Stimulated activated CD4-positive, alpha-beta T cell treated with anti-CD3 and anti-CD28 coated beads, TNF-alpha, amount 100 ng/mL, for 48 hours (primary cell): ENCODE data around the gene PPM1E.

Source experiments
- DNase-seq, 3 donors: peaks; one replicate each; pipeline ENCODE4 v3.0.0-alpha.2; 2020; ENCODE audit warnings: low read depth in 3 of 3

Gene PPM1E

DNA sequence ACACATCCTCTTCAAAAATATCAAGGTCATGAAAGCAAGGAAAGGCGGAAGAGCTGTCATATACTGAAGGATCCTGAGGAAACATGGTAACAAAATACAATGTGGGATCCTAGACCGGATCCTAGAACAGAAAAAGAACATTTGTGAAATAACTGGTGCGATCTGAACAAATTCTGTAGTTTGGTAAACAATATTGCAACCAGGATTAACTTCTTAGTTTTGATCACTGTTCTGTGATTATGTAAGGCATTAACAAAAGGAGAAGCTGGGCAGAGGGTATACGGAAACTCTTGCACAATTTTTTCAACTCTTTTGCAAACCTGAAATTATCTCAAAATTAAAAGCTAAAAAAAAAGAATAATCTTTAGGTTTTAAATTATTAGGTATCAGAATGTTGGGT lies 241.3 kb downstream of the PPM1E start:
- no peak for DNase-seq

DNA sequence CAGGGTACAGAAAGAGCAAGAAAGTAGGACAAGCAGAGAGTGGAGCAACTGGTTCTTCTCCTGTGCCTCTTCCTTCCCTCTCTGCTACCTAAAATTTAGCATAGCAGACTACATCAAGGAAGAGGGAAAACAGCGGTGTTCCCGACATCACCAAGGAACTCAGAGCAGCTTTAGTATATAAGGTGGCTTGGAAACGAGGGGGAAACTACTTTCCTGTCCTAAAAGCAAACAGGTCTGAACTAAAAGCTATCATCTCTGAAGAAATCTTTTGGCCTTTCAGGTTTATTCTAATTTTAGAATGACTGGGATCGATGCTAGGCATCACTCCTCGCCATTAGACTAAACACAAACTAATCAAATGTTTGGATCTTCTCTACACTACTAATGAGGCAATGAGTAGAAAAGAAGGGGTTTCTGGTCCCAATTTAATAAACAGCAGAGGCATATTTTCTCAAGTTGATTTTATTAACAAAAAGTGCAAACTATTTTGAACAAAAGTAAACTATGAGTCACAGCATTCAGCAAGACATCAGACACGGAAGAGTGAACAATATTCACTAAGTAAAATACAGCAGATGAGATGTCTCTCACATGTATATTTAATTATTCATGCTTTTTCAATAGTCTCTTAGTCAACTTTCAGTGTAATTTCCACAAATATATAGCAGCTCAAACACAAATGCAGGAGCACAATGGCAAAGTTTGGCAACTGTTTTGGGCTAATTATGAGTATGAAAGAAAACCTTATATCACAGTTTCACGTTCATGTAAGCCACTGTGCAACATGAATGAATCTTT lies 242.3 kb downstream of the PPM1E start:
- DNase-seq: no peak

DNA sequence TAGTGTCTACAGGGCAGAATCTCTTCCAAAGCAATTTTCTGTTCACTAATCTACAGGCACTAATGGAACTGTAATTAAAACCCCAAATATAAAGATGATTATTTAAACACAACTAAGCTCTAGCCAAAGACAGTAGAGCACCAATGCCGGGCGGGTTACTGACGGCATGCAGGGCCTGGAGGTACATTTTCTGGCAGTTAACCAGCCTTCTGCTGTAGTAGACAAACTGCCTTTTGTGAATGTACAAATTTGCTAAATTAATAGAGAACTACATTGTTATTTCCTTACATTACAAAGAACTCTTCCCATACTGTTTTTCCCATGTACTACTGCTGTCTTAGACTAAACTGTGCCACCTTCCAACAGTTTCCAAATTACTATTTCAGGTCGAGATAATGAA lies 243.2 kb downstream of the PPM1E start:
- DNase-seq: no peak

DNA sequence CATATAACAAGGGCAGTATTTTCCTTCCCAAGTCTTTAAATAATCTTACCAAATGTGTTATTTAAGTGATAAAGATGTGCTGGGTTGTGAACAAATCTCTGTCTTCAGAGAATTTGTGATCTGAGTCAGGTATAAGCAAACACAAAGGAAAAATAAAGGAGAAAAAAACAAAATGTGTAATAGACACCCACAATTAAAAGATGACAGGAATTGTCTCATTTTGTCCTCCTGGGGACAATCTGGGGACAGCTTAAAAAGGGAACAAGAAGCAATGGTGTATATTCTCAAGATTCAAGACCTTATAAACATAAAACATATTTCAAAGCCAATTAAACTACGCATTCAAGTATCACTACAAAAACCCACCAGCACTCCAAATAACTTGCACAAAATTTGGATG lies 243.8 kb downstream of the PPM1E start:
- DNase-seq: no peak

DNA sequence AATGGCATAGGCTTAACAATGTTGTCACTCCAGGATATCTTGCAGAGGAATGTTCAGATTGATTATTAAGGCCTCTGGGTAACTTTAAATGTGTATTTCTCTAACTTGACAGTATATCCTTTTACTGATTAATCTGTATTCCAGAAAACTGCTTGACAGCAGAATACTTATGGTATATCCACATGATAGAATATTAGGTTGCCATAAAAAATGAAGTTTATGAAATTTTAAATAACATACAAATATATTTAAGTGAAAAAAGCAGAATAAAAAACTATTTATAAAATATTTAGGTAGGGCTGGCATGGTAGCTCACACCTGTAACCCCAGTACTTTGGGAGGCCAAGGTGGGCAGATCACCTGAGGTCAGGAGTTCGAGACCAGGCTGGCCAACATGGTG lies 244.4 kb downstream of the PPM1E start:
- DNase-seq: no peak

DNA sequence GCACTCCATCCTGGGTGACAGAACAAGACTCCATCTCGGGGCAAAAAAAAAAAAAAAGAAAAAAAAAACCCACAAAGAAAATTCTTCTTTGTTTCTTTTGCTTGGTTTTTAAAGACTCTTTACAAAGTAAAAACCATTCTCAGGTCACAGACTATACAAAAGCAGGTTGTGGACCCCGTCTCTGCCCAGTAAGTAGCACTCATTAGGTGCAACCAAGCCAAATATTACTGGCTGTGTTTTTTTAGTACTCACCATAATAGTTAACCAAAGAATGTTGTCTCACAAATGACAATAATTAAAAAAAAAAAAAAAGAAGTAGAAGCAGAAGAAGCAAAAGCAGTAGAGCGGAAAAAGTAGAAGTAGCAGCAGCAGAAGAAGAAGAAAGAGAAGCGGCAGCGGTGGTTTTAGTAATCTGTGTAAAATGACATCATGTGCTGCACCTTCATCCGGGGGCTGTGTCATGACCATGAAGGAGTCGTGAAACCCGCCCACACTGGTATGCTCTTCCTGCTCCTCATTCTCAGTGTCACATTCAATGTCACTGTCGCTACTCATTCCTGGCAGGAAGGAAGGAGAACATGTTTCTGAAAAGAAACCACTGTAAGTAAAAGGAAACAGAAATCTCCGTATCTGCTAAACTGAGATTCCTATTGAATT lies 245.6 kb downstream of the PPM1E start:
- peak; percentile 53 to 65 (median 62) for DNase-seq

DNA sequence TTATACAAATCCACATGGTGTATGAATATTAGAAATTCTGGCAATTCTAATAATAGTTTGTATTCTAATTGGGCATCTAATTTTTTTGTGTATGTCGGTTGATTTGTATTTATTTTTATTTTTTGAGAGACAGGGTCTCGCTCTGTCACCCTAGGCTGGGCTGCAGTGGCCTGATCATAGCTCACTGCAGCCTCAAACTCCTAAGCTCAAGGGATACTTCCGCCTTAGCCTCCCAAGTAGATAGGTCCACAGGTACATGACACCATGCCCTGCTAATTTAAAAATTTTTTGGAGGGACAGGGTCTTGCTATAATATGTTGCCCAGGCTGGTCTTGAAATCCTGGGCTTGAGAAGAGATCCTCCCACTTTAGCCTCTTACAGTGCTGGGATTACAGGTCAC lies 246.5 kb downstream of the PPM1E start:
- no peak for DNase-seq

DNA sequence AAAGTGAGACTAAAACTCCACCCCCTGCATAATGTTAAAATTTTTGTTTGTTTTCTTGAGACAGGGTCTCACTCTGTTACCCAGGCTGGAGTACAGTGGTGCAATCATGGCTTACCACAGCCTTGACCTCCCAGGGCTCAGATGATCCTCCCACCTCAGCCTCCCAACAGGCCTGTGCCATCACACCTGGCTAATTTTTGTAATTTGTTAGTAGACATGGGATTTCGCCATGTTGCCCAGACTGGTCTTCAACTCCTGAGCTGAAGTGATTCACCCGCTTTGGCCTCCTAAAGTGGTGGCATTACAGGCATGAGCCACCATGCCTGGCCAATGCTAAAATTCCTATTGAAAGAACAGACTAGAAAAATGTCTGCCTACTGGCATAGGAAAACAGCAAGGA lies 247.2 kb downstream of the PPM1E start:
- DNase-seq: no peak

DNA sequence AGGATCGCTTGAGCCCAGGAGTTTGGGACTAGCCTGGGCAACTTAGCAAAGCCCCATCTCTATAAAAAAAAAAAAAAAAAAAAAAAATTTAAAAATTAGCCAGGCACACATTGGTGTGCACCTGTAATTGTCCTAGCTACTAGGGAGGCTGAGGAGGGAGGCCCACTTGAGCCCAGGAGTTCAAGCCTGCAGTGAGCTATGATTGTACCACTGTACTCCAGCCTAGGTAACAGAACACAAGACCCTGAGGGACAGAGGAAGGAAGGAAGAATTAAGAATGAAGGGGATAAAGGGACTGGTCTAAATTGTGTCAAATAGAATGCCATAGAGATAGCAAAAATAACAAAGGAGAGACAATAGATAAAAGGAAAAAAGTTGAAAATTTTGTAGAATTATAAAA lies 248.2 kb downstream of the PPM1E start:
- DNase-seq: no peak

DNA sequence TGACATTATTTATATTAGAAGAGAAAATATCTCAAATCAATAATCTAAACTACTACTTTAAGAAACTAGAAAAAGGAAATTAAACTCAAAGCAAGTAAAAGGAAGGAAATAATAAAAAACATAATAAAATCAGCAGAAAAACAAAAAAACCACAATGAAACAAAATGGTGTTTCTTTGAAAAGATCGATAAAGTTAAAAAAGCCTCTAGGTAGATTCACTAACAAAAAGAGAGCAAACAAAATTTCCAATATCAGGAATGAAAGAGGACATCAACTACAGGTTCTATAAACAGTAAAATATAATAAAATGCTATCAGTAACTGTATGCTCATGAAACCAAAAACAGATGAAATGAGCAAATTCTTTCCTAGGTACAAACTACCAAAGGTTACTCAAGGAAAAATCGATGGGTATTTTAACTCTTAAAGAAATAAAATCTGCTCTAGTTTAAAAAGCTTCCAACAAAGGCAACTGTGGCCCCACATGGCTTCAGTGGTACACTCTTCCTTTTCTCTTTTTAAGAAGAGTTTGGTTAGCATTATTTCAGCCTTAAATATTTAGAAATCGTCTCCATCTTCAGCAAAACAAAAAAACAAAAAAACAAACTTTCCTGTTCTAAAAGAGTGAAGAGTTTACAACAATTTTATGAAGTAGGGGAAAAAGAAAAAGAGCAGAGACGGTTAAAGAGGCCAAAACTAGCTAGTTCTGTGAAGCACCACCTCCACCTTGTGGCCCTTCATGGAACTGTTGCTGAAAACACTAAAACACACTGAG lies 248.9 kb downstream of the PPM1E start:
- peak; percentile 22 to 53 (median 51) for DNase-seq

DNA sequence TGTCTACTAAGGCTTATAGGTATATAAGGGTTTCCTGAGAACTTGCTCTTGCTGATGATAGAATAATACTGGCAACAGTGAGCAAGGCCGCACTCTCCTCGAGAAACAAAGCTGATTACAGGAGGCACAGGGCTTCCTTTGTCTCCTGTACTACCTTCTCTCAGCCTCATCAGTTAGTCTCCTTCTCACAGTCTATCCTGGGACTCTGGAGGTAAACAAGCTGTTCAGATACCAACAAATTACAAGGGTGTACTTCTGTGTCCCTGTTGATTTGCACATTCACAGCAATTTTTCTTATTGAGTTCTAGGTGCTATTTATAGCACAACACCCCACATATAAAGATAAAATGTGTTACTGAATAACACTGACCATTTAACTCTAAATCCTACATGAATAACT lies 252.3 kb downstream of the PPM1E start:
- no peak for DNase-seq

DNA sequence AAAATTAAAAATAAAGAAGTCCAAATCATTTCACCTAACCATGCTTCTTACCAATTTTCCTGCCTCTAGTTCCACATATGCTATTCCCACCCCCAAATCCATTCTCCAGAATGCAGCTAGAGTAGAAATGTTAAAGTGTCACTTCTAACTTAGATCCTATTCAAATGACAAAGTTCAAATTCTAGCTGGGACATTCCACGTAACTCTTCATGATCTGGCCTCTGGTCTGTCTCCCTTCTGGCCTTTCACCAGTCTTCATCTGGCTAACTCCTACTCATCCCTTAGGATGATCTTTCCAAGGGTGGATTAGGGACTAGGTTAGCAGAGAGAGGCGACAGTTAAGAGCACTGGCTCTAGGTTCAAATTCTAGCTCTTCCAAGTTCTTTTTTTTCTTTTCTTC lies 253.1 kb downstream of the PPM1E start:
- DNase-seq: no peak

DNA sequence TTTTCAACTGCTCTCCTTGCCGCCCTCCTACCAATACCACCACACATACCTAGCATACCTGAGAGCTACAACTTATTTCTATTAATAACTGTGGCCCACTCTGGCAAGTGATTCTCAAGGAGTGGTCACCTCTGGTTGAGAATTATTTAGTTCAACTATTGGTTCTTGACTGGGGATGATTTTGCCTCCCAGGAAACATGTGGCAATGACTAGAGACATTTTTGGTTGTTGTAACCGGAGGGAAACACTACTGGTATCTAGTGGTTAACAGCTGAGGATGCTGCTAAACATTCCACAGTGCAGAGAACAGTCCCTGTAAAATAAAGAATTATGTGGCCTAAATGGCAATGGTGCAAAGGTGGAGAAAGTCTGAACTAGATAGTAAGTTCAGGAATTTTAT lies 254.4 kb downstream of the PPM1E start:
- no peak for DNase-seq

DNA sequence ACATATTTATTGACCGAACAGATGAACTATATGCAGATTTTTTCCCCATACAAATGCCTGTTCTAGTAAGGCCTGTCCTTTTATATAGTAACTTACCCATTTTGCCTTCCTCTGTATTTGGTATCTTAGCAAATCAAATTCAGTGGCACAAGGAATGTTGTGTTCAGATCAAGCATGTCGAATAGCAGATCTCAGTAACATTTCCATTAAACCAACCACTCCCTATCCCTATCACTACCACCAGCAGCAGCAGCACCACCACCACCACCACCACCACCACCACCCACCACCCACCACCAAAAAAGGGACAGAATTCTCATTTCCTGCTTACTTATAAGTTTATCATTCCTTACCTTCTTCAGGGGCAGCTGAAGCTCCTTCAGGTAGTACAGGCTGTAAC lies 256.3 kb downstream of the PPM1E start:
- DNase-seq: no peak

DNA sequence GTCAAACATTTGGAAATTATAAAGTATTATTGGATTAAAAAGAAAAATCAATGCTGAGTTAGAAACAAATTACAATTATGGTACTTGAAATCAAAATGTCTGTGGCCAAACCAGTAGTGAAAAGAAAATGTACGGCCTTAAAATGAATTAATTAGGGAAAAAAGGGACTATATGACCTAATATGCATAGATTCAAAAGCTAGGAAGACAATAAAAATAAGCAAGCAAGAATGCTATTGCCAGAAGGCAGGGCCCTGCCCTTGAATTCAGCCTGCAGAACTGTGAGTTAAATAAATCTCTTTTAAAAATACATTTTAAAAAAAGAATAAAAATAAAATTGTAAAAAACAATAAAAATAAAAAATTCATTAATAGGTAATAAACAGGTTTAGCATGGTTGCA lies 262.4 kb downstream of the PPM1E start:
- no peak for DNase-seq

DNA sequence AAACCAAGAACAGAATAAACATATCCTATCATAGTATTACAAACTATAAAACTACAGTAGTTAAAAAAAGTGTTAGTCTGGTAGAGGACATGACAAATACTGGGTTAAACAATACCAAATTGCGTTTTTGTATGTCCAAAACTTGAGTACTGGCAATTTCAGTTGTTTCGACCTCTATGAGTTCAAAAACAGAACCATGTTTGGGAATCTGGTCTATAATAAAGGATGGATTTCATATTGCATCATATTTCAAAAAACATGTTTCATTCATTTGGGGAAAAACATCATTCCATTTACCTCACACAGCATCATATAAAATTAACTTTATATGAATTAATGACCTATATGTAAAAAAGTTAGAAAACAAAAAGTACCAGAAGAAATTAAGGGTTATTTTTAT lies 269.3 kb downstream of the PPM1E start:
- no peak for DNase-seq

DNA sequence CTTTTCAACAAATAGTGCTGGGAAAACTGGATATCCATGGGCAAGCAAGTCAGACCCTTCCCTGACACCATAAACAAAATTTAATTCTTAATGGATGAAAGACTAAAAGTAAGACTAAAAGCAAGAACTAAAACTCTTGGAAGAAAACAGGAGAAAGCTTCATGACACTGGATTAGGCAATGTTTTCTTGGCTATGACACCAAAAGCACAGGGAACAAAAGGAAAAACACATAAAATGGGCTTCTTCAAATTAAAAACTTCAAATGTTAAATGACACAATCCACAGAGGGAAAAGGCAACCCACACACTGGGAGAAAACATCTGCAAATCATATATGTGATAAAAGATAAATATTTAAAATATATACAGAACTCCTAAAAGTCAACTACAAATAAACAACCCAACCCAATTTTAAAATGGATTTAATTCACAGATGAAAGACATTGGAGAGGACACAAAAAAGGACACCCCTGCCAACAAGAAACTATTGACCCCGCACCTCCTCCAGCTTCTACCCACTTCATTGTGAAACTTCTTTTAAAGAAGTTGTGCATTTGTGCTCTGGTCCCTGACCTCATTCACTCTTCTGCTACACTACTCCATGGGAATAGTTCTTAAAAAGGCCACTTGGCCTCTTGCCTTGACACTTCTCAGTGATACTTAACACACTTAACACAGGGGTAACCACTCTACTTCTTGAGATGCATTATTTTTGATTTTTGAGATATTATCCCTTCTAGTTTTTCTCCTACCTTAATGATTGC lies 270.7 kb downstream of the PPM1E start:
- no peak for DNase-seq

DNA sequence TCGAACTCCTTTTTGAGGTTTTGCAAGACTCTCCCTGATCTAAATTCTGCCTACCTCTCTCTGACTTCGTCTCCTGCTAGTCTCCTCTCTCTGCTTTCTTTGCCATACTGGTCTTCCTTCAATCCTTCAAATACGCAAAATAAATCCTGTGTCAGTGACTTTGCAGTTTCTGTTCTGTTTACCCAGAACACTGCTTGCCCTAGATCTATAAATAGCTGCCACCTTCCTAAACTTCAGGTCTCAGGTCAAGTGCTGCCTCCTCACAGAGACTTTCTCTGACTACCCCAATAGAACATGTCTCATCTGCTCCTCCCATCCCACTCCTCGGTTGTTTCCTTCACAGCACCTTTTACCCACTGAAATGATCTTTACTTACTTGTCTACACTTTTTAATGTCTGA lies 272.1 kb downstream of the PPM1E start:
- DNase-seq: no peak

DNA sequence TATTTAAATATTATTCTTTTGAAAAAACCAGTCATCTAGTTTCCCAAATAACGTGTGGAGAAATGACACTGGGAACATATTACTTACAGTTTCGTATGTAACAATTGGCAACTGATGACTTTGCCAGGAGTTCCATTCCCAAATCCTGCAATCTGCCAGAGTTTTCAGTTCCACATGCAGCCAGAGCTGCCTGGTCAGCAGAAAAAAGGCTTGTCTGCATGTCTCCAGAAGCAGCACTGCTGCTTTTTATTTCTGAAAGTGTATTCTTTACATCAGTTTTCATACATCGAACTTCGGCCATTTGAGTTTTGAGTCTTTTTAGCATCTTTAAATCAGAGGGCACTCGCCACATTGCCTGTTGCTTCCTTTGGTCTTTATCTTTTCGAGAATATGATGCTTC lies 272.7 kb downstream of the PPM1E start:
- no peak for DNase-seq

DNA sequence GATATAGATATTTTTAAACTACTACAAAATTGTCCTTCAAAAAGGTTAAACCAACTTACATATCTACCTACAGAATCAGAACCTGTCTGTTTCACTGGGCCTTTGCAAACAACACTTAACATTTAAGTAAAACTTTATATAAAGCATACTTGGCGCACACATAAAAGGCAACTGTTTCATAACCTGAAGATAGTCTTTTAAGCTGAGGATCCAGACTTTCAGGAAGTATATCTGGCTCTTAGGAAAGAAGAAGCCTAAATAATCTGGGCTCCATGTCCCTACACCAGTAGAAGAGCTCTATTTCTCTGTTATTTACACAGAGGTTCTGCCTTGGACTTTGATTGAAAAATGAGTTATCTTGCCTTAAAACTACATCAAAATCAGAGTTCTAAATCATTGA lies 275.2 kb downstream of the PPM1E start:
- no peak for DNase-seq
